Measurements from ENCODE around the gene OR6C1. TPM values are rescaled to one million over a fixed set of nuclear protein-coding genes. Genes with fewer than 3 reads are reported as not detected.
"Not testable (repeated sequence)": the region's sequence is repeated elsewhere in the genome, so short reads cannot be mapped to it uniquely, and the experiment has no call there.

OR6C1 gene
- not detected for total RNA-seq

- Mint-ChIP-seq H3K4me3 (no peak within 1 kb of the TSS), H3K27ac (no peak within 1 kb of the TSS), H3K4me1 (no peaks in the 10 kb centered on the region), H3K9me3 (no peaks in the 10 kb centered on the region), H3K27me3 (peaks cover 7% of the 10 kb centered on the region), H3K36me3 (ENCODE audit: low read depth) (no peaks in the 10 kb centered on the region)
- POLR2A ChIA-PET: no interaction called here
- DNase-seq: no peak
- CTCF ChIA-PET: no interaction called here
Observed at GRCh38 chr12:55314043-55314442, at the start of gene OR6C1. OR6C1 (plus strand) TSS chr12:55314343; CDS start chr12:55320600, 6,257 bp downstream.

GRCh38 chr12:55280991-55281390, 33.2 kb upstream of the OR6C1 start:
- H3K27me3 Mint-ChIP-seq: peaks cover 11% of the 10 kb centered on the region
- no peaks in the 10 kb centered on the region for H3K36me3 Mint-ChIP-seq (ENCODE audit: low read depth)
- no peaks in the 10 kb centered on the region for H3K9me3 Mint-ChIP-seq
- H3K4me3 Mint-ChIP-seq: no peak overlapping the region
- DNase-seq: no peak
- H3K27ac Mint-ChIP-seq: no peak overlapping the region
- no peaks in the 10 kb centered on the region for H3K4me1 Mint-ChIP-seq
- ChIA-PET POLR2A (no interaction called here), CTCF (no interaction called here)

DNA sequence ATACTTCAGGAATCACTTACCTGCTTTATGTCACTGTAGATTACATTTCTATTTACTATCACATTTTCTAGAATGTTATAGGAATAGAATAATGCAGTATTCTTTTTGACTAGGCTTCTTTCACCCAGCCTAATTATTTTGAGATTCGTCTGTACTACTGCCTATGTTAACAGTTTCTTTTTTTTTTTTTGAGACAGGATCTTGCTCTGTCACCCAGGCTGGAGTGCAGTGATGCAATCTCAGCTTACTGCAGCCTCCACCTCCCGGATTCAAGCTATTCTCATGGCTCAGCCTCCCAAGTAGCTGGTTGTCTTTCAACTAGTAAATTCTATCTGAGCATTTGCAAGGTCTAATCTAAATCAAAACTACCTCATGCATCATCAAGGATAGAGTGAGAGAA, 24.1 kb upstream of the OR6C1 start:
- Mint-ChIP-seq H3K4me1 (no peaks in the 10 kb centered on the region), H3K4me3 (no peak overlapping the region), H3K9me3 (no peaks in the 10 kb centered on the region), H3K27me3 (peaks cover 10% of the 10 kb centered on the region), H3K36me3 (ENCODE audit: low read depth) (no peaks in the 10 kb centered on the region), H3K27ac (no peak overlapping the region)
- ChIA-PET POLR2A (no interaction called here), CTCF (interaction anchor here (1.4 kb wide), 1 partner anchor 20 kb away, joined by 3 read pairs; no protein-coding TSS in a partner anchor)
- no peak for DNase-seq

DNA sequence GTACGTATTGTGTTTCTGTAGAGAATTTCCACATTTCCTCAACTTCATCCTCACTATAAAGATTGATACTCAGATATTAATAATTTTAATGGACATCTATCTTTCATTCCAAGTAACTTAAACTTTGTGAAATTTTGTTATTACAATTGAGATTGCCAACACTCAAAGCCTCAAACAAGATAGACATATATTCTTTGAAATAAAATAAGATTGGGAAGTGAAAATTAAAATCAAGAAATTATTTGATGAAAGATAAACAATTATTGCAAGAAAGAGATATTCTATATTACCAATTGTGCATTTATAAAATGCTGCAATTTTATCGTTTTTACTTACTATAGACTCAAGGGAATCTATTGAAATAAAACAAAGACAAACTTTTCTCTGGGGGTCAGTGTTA, 17.7 kb upstream of the OR6C1 start, which contains the start of gene OR6C6:
Gene OR6C6, minus strand, starts transcription at position 101 of the 400 bp plus-strand sequence. CDS start 1,337 bp downstream, outside the sequence.
- no peaks in the 10 kb centered on the region for H3K4me1 Mint-ChIP-seq
- H3K27me3 Mint-ChIP-seq: peaks cover 6% of the 10 kb centered on the region
- no peak within 1 kb of the TSS for H3K27ac Mint-ChIP-seq
- H3K36me3 Mint-ChIP-seq (ENCODE audit: low read depth): no peaks in the 10 kb centered on the region
- no peaks in the 10 kb centered on the region for H3K9me3 Mint-ChIP-seq
- DNase-seq: no peak
- no peak within 1 kb of the TSS for H3K4me3 Mint-ChIP-seq
- CTCF ChIA-PET: no interaction called here
- POLR2A ChIA-PET: no interaction called here

DNA sequence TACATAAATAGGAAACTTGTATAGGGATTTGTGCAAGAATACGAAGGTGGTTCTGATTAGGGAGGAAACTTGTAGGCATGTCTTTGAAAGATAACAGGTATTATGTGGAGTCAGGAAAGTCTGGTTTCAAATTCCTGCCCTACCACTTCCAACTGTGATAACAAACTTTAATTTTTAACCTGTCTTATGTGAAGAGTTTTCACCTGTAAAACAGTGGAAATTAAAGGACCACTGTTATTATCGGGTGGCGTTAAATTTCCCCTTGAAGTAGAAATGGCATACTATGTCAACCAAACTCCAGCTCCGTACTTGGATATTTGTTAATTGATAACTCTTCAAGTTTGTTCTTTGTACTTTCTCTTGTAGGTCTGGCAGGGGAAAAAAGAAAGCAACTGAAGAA, 6.1 kb downstream of the OR6C1 start:
- CTCF ChIA-PET: no interaction called here
- Mint-ChIP-seq H3K4me1 (no peaks in the 10 kb centered on the region), H3K36me3 (ENCODE audit: low read depth) (no peaks in the 10 kb centered on the region), H3K27ac (no peak overlapping the region), H3K4me3 (no peak overlapping the region), H3K27me3 (no peaks in the 10 kb centered on the region), H3K9me3 (no peaks in the 10 kb centered on the region)
- POLR2A ChIA-PET: no interaction called here
- no peak for DNase-seq

- H3K4me3 Mint-ChIP-seq; CTCF ChIA-PET; H3K4me1 Mint-ChIP-seq; H3K27ac Mint-ChIP-seq; H3K36me3 Mint-ChIP-seq (ENCODE audit: low read depth); POLR2A ChIA-PET; DNase-seq; H3K27me3 Mint-ChIP-seq; H3K9me3 Mint-ChIP-seq: not testable (repeated sequence)
Observed at GRCh38 chr12:55325801-55326200, 11.7 kb downstream of the OR6C1 start.

DNA sequence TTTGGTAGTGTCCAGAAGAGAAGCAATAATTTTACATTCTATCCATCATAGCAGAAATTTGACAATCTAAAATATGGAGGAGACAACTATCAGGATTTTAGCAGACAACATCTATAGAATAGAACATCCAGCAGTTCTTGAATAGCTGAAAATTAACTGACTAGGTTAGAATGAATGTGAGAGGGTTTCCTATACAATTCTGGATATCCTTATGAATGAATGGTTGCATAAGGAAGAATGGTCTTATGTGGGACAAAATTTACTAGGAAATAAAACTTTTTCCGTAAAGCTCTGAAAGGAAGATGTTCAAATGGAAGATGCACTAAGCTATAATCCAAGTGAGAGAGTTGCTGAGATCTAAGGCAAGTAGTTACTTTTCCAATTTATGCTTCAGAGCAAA, 16.3 kb downstream of the OR6C1 start, which contains the start of gene OR6C3:
Gene OR6C3, plus strand, starts transcription at position 301 of the 400 bp plus-strand sequence. CDS start 955 bp downstream, outside the sequence.
- H3K36me3 Mint-ChIP-seq (ENCODE audit: low read depth): no peaks in the 10 kb centered on the region
- CTCF ChIA-PET: no interaction called here
- POLR2A ChIA-PET: no interaction called here
- H3K27ac Mint-ChIP-seq: no peak within 1 kb of the TSS
- no peak within 1 kb of the TSS for H3K4me3 Mint-ChIP-seq
- no peaks in the 10 kb centered on the region for H3K4me1 Mint-ChIP-seq
- H3K27me3 Mint-ChIP-seq: peaks cover 4% of the 10 kb centered on the region
- no peak for DNase-seq
- no peaks in the 10 kb centered on the region for H3K9me3 Mint-ChIP-seq

DNA sequence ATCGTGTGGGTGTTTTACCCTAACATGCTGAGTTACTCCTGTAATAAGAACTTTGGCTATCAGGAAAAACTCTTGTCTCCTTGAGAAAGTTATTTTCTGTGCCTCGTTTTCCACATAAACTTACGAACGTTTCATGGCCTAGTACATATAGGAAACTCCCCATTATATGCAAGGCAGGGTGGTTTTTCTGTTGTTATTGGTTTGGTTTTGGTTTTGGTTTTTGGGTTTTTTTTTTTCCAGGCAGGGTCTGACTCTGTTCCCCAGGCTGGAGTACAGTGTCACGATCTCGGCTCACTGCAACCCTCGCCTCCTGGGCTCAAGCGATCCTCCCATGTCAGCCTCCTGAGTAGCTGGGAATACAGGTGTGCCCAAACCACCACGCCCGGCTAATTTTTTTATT, 21.9 kb downstream of the OR6C1 start:
- no peak for DNase-seq
- H3K36me3 Mint-ChIP-seq (ENCODE audit: low read depth): no peaks in the 10 kb centered on the region
- H3K4me3 Mint-ChIP-seq: no peak overlapping the region
- no peaks in the 10 kb centered on the region for H3K9me3 Mint-ChIP-seq
- no peak overlapping the region for H3K27ac Mint-ChIP-seq
- H3K27me3 Mint-ChIP-seq: peaks cover 7% of the 10 kb centered on the region
- no peaks in the 10 kb centered on the region for H3K4me1 Mint-ChIP-seq
- ChIA-PET POLR2A (no interaction called here), CTCF (no interaction called here)

- H3K36me3 Mint-ChIP-seq (ENCODE audit: low read depth); H3K27me3 Mint-ChIP-seq; H3K4me1 Mint-ChIP-seq; DNase-seq; H3K27ac Mint-ChIP-seq; POLR2A ChIA-PET; CTCF ChIA-PET; H3K4me3 Mint-ChIP-seq; H3K9me3 Mint-ChIP-seq: not testable (repeated sequence)
Observed at GRCh38 chr12:55355338-55355737, 41.2 kb downstream of the OR6C1 start.

DNA sequence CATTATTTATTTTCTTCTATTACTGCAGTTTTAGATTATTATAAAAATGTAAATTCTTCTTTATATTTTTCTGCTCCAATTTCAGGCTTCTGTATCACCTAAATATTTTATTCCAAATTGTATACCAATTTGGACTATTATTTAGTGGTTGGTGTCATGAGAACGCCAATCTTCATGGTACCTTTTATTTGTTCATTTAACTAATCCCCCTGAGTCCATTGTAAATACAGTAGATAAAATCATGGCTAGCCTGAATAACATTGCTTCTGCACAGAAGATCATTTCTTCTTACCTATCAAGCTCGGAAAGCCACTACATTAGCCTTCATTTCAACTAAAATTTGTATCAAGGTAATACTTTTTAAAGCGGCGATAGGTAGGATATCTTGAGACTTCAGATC, 48.5 kb downstream of the OR6C1 start, which contains the start of gene OR6C75:
Gene OR6C75, plus strand, starts transcription at position 301 of the 400 bp plus-strand sequence. CDS start 2,136 bp downstream, outside the sequence.
- Mint-ChIP-seq H3K4me3 (no peak within 1 kb of the TSS), H3K4me1 (no peaks in the 10 kb centered on the region), H3K9me3 (no peaks in the 10 kb centered on the region), H3K27ac (no peak within 1 kb of the TSS), H3K36me3 (ENCODE audit: low read depth) (no peaks in the 10 kb centered on the region), H3K27me3 (peaks cover 20% of the 10 kb centered on the region)
- ChIA-PET POLR2A (no interaction called here), CTCF (no interaction called here)
- no peak for DNase-seq

DNA sequence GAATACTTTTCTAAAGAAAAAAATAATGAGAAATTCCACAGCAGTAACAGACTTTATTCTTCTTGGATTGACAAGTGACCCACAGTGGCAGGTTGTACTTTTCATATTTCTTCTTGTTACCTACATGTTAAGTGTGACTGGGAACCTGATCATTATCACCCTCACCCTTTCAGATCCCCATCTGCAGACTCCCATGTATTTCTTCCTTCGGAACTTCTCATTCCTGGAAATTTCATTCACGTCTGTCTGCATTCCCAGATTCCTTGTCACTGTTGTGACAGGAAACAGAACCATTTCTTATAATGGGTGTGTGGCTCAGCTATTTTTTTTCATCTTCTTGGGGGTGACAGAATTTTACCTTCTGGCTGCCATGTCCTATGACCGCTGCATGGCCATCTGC, 50.9 kb downstream of the OR6C1 start:
- no peaks in the 10 kb centered on the region for H3K4me1 Mint-ChIP-seq
- no peak for DNase-seq
- H3K27me3 Mint-ChIP-seq: peaks cover 15% of the 10 kb centered on the region
- ChIA-PET CTCF (no interaction called here), POLR2A (no interaction called here)
- H3K36me3 Mint-ChIP-seq (ENCODE audit: low read depth): no peaks in the 10 kb centered on the region
- no peak overlapping the region for H3K4me3 Mint-ChIP-seq
- no peak overlapping the region for H3K27ac Mint-ChIP-seq
- no peaks in the 10 kb centered on the region for H3K9me3 Mint-ChIP-seq

Other genes with a start within 250 kb of the OR6C1 start
- gene OR9K2, start 187.9 kb upstream of the OR6C1 start, total RNA-seq: not detected
- not detected for gene OR10A7, start 93.3 kb upstream of the OR6C1 start, total RNA-seq
- not detected for gene OR6C74, start 69.7 kb upstream of the OR6C1 start, total RNA-seq
- gene OR6C6, start 17.8 kb upstream of the OR6C1 start, total RNA-seq: not detected
- not detected for gene OR6C3, start 16.4 kb downstream of the OR6C1 start, total RNA-seq
- gene OR6C75, start 48.6 kb downstream of the OR6C1 start, total RNA-seq: not detected
- not detected for gene OR6C65, start 86.2 kb downstream of the OR6C1 start, total RNA-seq
- gene OR6C76, start 111.9 kb downstream of the OR6C1 start, total RNA-seq: not detected
- not detected for gene OR6C2, start 129.7 kb downstream of the OR6C1 start, total RNA-seq
- under 1 TPM in 1 of 2 experiments, not detected in 1; 0.25 TPM for gene OR6C70, start 155.8 kb downstream of the OR6C1 start, total RNA-seq
- not detected for gene OR6C68, start 178.0 kb downstream of the OR6C1 start, total RNA-seq
- not detected for gene OR6C4, start 235.3 kb downstream of the OR6C1 start, total RNA-seq

All from activated CD4-positive, alpha-beta memory T cell treated with anti-CD3 and anti-CD28 coated beads, Interleukin-2, amount 10 ng/mL, durations not matched to agents 7 days and 5 days (primary cell).